GM18498 (cell line): Measurements from ENCODE around the gene DNAAF5.
A peak's percentile ranks its signal among the peaks of the same experiment; 100 is the strongest.

Experiments
- ATAC-seq: cut with Tn5 transposase; IDR thresholded peaks from one replicate; pipeline ENCODE4 v1.9.1; 2021; ENCODE audit warnings: mild to moderate bottlenecking, moderate library complexity; ENCODE audit not compliant: unreplicated experiment

DNAAF5 gene

DNA sequence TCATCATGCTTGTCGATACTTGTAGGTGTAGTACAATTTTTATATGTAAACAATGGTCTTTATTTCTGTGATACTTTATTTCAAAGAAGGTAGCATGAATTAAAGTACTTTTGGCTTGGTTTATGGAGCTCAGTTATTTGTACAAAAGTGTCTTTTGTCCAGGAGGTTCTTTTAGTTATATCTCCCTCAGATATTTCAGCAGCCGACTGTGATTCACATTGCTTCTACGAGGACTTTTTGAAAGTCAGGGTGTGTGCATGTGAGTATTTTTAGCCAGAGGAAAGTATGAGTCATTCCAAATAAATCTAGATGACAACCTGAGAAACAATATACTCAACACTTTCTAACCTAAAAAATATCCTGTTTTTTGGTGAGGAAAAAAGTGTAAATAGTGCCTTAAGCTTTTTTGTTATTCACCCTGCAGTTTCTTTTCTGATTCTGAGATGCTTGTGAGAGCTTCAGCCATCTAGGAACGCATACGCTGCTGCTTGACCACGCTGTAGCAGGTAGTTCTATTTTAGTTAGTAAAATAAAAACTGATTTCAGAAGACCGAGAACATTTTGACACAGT, 105.2 kb downstream of the DNAAF5 start:
- peak; percentile 52 for ATAC-seq

DNA sequence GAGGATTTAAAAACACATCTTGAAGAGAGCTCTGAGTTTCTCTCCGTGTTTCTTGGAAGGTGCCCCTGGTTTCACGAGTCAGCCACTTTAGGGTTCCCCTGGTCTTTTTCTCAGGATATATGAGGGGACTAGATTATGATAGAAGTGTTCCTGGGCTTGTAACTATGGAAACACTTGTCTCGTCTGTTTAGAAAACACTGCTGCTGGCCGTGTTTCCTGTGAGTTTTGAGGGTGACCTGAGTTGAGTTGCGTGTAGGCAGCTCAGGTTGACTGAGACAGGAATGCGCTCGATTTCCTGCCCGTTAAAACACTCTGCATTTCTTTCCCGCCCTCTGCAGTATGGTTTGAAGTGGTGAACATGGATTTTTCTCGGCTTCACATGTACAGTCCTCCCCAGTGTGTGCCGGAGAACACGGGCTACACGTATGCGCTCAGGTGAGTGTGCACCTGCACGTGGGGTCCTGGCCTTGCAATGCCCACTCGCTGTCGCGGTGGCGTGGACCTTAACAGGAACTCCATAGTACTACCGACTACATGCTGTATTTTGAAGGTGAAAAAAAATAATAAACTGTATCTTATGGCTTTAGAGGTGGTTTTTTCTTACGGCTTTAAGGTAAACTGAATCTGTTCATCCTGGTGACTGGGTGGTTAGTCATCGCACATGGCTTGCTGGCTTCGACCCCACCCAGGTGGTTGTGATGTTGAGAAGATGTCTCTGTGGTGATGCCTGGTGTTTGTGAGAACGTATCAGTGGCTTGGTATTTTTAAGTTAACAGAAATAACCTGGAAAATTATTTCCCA, 105.9 kb downstream of the DNAAF5 start, which contains the start of gene SUN1:
Gene SUN1 (plus strand): TSS at position 310 of the 801 bp plus-strand sequence. CDS start 49 bp downstream, at position 359.
- peak; percentile 66 for ATAC-seq

- ATAC-seq = no peak
Measured at GRCh38 chr7:832968-833424, 106.5 kb downstream of the DNAAF5 start.

- no peak for ATAC-seq
Measured at GRCh38 chr7:833601-834258, 107.2 kb downstream of the DNAAF5 start.

DNA sequence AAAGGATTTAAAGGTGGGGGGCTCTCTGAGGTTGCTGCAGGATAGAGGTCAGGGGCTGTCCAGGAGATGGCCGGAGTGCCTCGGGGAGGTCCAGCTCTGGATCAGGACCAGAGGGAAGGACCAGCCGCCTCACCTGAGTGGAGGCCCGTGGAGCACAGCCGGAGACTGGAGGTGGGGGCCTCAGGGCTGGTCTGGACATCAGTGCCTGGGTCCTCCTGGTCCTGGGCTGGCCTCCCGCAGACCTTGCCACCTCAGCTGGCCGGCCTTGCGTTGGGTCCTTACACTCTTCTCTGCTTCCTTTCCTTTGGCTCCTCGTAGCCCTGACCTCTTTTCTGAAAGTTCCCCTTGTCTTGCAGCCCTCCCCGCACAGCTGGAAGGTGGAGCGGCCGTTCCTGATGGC, 107.8 kb downstream of the DNAAF5 start:
- no peak for ATAC-seq

DNA sequence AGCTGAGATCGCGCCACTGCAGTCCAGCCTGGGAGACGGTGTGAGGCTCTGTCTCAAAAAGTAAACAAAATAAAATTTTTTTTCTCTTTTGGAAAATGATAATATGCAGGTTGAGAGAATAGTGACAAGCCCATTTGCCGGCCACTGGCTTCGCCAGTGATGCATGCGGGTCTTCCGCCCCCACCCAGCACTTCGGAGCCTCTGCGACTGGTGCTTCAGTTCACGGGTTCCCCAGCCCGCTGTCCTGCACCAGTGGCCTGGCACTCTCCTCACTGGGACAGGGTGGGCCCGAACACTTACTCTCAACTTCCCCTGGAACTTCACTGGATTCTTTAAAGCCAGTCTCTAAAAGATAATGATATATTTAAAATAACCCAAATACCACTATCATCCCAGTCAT, 108.5 kb downstream of the DNAAF5 start:
- no peak for ATAC-seq

DNA sequence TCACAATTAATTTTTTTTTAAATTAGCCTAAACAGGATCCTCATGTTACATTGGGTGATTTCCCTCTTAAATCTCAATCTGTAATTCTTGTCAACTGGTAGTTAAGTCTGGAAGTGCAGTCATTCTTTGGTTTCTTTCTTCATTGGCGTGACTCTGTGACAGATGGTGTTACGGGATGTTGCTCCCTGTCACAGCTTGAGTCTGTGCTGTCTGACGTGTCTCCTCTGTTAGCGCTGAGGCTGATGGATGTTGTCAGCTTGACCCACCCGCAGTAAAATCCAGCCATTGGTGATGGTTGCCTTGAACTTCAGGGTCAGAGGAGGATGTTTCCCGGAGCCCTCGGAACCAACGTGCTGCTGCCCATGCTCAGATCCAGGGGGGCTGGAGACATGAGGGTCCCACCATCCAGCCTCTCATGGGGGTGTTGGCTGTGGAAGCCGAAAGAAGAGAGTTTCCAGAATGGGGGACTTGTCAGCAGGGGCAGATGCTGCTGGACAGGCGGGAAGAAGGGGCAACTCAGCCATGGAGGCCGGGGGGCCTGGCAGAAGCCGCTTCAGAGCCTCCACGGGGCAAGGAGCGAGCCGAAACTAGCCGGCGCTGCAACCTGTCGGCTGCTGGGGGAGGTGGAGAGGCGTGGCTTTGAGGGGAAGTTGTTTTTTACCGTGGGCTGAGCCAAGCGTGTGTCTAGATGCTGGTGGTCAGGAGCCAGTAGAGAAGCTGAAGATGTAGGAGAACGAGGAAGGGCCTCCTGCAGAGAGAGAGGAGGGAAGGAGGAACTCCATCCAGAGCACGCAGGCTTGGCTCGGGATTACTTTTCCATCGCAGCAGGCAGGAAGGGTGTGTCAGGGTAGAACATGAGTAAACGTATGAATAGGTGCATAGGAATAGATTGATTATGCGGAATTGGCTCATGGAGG, 109.2 kb downstream of the DNAAF5 start:
- no peak for ATAC-seq
